H9 (cell line): Measurements from ENCODE around the gene BZW2. TPM values are rescaled to one million over a fixed set of nuclear protein-coding genes. Genes with fewer than 3 reads are reported as not detected.

Experiments
- DNase-seq: peaks from one replicate; pipeline ENCODE4 v3.0.0-alpha.2; 2017
- H2AFZ ChIP-seq: one replicate; pipeline ENCODE4 v1.6.1; 2013; ENCODE audit warnings: mild to moderate bottlenecking, low read length, control low read depth, moderate library complexity
- H2AK5ac ChIP-seq: 2 replicates; pipeline ENCODE4 v1.6.1; 2013; ENCODE audit warnings: low read length, control low read depth, mixed read lengths; ENCODE audit not compliant: insufficient read length
- H2BK120ac ChIP-seq: one replicate; pipeline ENCODE4 v1.6.1; 2013; ENCODE audit warnings: low read depth, mild to moderate bottlenecking, low read length, control low read depth, inconsistent platforms; ENCODE audit not compliant: poor library complexity, severe bottlenecking
- H2BK12ac ChIP-seq: 2 replicates; pipeline ENCODE4 v1.6.1; 2013; ENCODE audit warnings: low read length, control low read depth, mixed read lengths, low read depth; ENCODE audit not compliant: insufficient read length
- H2BK15ac ChIP-seq: 2 replicates; pipeline ENCODE4 v1.6.1; 2013; ENCODE audit warnings: low read depth, low read length, control low read depth
- H2BK20ac ChIP-seq: one replicate; pipeline ENCODE4 v1.6.1; 2013; ENCODE audit warnings: low read depth, mild to moderate bottlenecking, low read length, control low read depth, inconsistent platforms; ENCODE audit not compliant: poor library complexity, severe bottlenecking
- H2BK5ac ChIP-seq: 2 replicates; pipeline ENCODE4 v1.6.1; 2013; ENCODE audit warnings: low read length, control low read depth, mixed read lengths; ENCODE audit not compliant: insufficient read length
- H3K14ac ChIP-seq: 2 replicates; pipeline ENCODE4 v1.6.1; 2013; ENCODE audit warnings: low read length, control low read depth; ENCODE audit not compliant: insufficient read depth
- H3K18ac ChIP-seq: 2 replicates; pipeline ENCODE4 v1.6.1; 2013; ENCODE audit warnings: low read depth, mild to moderate bottlenecking, mixed read lengths, low read length, control low read depth; ENCODE audit not compliant: insufficient read length
- H3K23ac ChIP-seq: 2 replicates; pipeline ENCODE4 v1.6.1; 2013; ENCODE audit warnings: low read length, control low read depth, mixed read lengths, low read depth; ENCODE audit not compliant: insufficient read length
- H3K23me2 ChIP-seq: 2 replicates; pipeline ENCODE4 v1.6.1; 2013; ENCODE audit warnings: low read depth, mild to moderate bottlenecking, mixed read lengths, low read length, control low read depth; ENCODE audit not compliant: insufficient read length, poor library complexity, severe bottlenecking
- H3K27ac ChIP-seq: 2 replicates; pipeline ENCODE4 v1.5.1; 2013; ENCODE audit warnings: low read length, control low read depth, mixed read lengths, low read depth; ENCODE audit not compliant: insufficient read length
- H3K27me3 ChIP-seq: 2 replicates; pipeline ENCODE4 v1.6.1; 2013; ENCODE audit warnings: low read length, control low read depth, inconsistent platforms; ENCODE audit not compliant: insufficient read depth
- H3K4ac ChIP-seq: 2 replicates; pipeline ENCODE4 v1.6.1; 2013; ENCODE audit warnings: low read depth, mild to moderate bottlenecking, control low read depth, inconsistent platforms, low read length, moderate library complexity
- H3K4me1 ChIP-seq: 2 replicates; pipeline ENCODE4 v1.6.1; 2013; ENCODE audit warnings: low read length, control low read depth, inconsistent platforms; ENCODE audit not compliant: insufficient read depth
- H3K4me2 ChIP-seq: 2 replicates; pipeline ENCODE4 v1.6.1; 2013; ENCODE audit warnings: low read length, control low read depth, mixed read lengths; ENCODE audit not compliant: insufficient read length, insufficient read depth
- H3K56ac ChIP-seq: 2 replicates; pipeline ENCODE4 v1.6.1; 2013; ENCODE audit warnings: low read depth, mild to moderate bottlenecking, mixed read lengths, low read length, control low read depth; ENCODE audit not compliant: insufficient read length
- H3K79me1 ChIP-seq: 2 replicates; pipeline ENCODE4 v1.6.1; 2013; ENCODE audit warnings: low read depth, mild to moderate bottlenecking, moderate library complexity, low read length, control low read depth, inconsistent platforms; ENCODE audit not compliant: insufficient read depth, poor library complexity, severe bottlenecking
- H3K79me2 ChIP-seq: 2 replicates; pipeline ENCODE4 v1.6.1; 2013; ENCODE audit warnings: low read length, control low read depth, inconsistent platforms; ENCODE audit not compliant: insufficient read depth
- H3K9ac ChIP-seq: 2 replicates; pipeline ENCODE4 v1.6.1; 2013; ENCODE audit warnings: low read length, control low read depth, mixed read lengths; ENCODE audit not compliant: insufficient read length; ENCODE audit errors: extremely low read depth
- H3K9me3 ChIP-seq: one replicate; pipeline ENCODE4 v1.6.1; 2013; ENCODE audit warnings: low read depth, low read length, inconsistent platforms; ENCODE audit not compliant: control insufficient read depth
- H3T11ph ChIP-seq: one replicate; pipeline ENCODE4 v1.6.1; 2013; ENCODE audit warnings: mild to moderate bottlenecking, low read length, control low read depth, inconsistent platforms
- H4K20me1 ChIP-seq: one replicate; pipeline ENCODE4 v1.6.1; 2013; ENCODE audit not compliant: control insufficient read depth, insufficient read length, insufficient read depth
- H4K5ac ChIP-seq: 2 replicates; pipeline ENCODE4 v1.6.1; 2013; ENCODE audit warnings: low read depth, mild to moderate bottlenecking, mixed read lengths, low read length, control low read depth; ENCODE audit not compliant: insufficient read length
- H4K8ac ChIP-seq: replicated peaks from 2 replicates; pipeline ENCODE4 v1.6.1; 2013; ENCODE audit warnings: low read length, control low read depth, mixed read lengths, low read depth; ENCODE audit not compliant: insufficient read length
- H4K91ac ChIP-seq: 2 replicates; pipeline ENCODE4 v1.6.1; 2013; ENCODE audit warnings: low read depth, mild to moderate bottlenecking, moderate library complexity, mixed read lengths, low read length, control low read depth; ENCODE audit not compliant: insufficient read length
- H3K27ac Mint-ChIP-seq, 3 experiments: 2 replicates in 2 of 3; 3 replicates in 1 of 3; pipeline ENCODE4 v1.8.0; 2020 to 2021; ENCODE audit warnings: mixed read lengths in 3 of 3, mild to moderate bottlenecking in 1 of 3, moderate library complexity in 1 of 3
- H3K27me3 Mint-ChIP-seq: 2 replicates; pipeline ENCODE4 v1.8.0; 2021; ENCODE audit warnings: low read depth, mild to moderate bottlenecking, moderate library complexity, mixed read lengths
- H3K36me3 Mint-ChIP-seq, 3 experiments: 2 replicates in 2 of 3; 3 replicates in 1 of 3; pipeline ENCODE4 v1.8.0; 2020 to 2021; ENCODE audit warnings: low read depth in 3 of 3, mixed read lengths in 3 of 3; ENCODE audit not compliant: insufficient read depth in 1 of 3
- H3K4me1 Mint-ChIP-seq, 2 experiments: 2 replicates each; pipeline ENCODE4 v1.8.0; 2020; ENCODE audit warnings: mixed read lengths in 2 of 2
- H3K4me3 Mint-ChIP-seq, 2 experiments: 2 replicates in 1 of 2; 3 replicates in 1 of 2; pipeline ENCODE4 v1.8.0; 2020 to 2021; ENCODE audit warnings: mild to moderate bottlenecking in 2 of 2, mixed read lengths in 2 of 2, moderate library complexity in 1 of 2
- H3K9me3 Mint-ChIP-seq, 2 experiments: 2 replicates in 1 of 2; 3 replicates in 1 of 2; pipeline ENCODE4 v1.8.0; 2020; ENCODE audit warnings: mild to moderate bottlenecking in 2 of 2, mixed read lengths in 2 of 2, moderate library complexity in 1 of 2
- WGBS: extraction: QIAGEN DNeasy Blood & Tissue Kit; methylation state at CpG from one replicate; pipeline ENCODE4 v1.1.7; 2013; ENCODE audit warnings: missing lambda C conversion rate, low lambda C conversion rate, mixed read lengths; ENCODE audit not compliant: insufficient read length; ENCODE audit errors: extremely low coverage; 5-methylcytosine and 5-hydroxymethylcytosine counted together
- total RNA-seq: library from RNA; stranded (reverse); gene quantifications from 2 replicates; pipeline ENCODE4 v1.2.1, GENCODE V29; 2021
- TF ChIP-seq, protein P1 (sequence below): fragments of 200-600 bp; sonication (generic); conservative IDR thresholded peaks from 3 replicates; pipeline ENCODE4 v1.8.0; 2021; ENCODE audit warnings: antibody characterized with exemption, mild to moderate bottlenecking

The BZW2 gene
- total RNA-seq, 1 experiment from 2014 or later = 64.6 TPM

DNA sequence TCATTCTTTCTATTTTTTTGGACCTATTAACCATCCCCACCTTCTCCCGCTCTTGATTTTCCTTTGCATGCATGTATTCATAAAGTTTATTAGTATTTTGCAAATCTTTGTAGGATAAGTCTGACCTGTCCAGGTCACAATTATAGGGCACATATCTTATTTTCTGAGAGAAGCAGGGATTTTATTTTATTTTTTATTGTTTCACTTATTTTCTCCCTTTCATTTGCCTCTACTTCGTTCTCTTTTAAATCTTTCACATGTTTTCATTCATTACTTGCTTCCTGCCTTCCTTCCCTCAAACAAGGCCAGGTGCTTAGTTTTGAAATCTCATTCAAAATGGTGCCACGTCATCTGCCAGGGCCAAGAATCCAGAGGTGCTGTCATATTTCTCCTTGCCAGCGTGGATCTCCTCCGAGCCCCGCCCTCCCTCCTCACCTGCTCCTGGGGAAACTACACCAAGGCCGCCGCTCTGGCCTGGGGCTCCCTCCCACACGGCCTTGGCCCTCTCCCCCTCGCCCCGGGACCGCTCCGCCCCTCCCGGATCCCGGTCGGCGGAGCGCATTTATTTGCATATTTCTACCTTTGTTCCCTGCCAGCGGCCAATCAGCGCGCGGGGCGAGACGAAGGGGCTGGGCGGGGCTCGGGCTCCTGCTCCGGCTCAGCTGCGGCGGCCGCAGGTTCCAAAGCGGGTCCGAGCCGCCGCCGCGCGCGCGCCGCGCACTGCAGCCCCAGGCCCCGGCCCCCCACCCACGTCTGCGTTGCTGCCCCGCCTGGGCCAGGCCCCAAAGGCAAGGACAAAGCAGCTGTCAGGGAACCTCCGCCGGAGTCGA, 107.3 kb downstream of the BZW2 start, which contains the start of gene TSPAN13:
Gene TSPAN13, plus strand, starts transcription at position 654 of the 830 bp plus-strand sequence. CDS start 213 bp downstream, outside the sequence.
- Histone ChIP-seq H3K79me2 (no peaks in the 10 kb centered on the region), H3K9ac (peak within 1 kb of the TSS; percentile 37), H2BK15ac (no peak within 1 kb of the TSS), H3T11ph (no peak within 1 kb of the TSS), H3K27ac (no peak within 1 kb of the TSS), H3K56ac (no peak within 1 kb of the TSS), H3K23me2 (peaks cover 14% of the 10 kb centered on the region), H3K27me3 (no peaks in the 10 kb centered on the region), H2BK20ac (no peak within 1 kb of the TSS), H3K9me3 (no peaks in the 10 kb centered on the region), H2AFZ (peak within 1 kb of the TSS; percentile 9), H4K91ac (no peak within 1 kb of the TSS), H2BK5ac (no peak within 1 kb of the TSS), H3K23ac (no peak within 1 kb of the TSS), H3K4me2 (peak within 1 kb of the TSS; percentile 68), H2BK120ac (no peak within 1 kb of the TSS), H4K20me1 (no peaks in the 10 kb centered on the region), H4K5ac (no peak within 1 kb of the TSS), H3K4me1 (no peaks in the 10 kb centered on the region), H3K18ac (no peak within 1 kb of the TSS), H3K4ac (no peak within 1 kb of the TSS), H3K14ac (peak within 1 kb of the TSS; percentile 30; the same call in 1 of the 2 replicates), H2AK5ac (no peak within 1 kb of the TSS), H4K8ac (no peak within 1 kb of the TSS), H2BK12ac (no peak within 1 kb of the TSS), H3K79me1 (no peaks in the 10 kb centered on the region)
- Mint-ChIP-seq H3K4me1 (peaks cover 20 to 21% of the 10 kb centered on the region in 2 experiments), H3K27ac (no peak within 1 kb of the TSS; a peak in 3 of 7 replicates), H3K9me3 (no peaks in the 10 kb centered on the region), H3K36me3 (no peaks in the 10 kb centered on the region; a peak in 1 of 7 replicates), H3K27me3 (peaks cover 16% of the 10 kb centered on the region), H3K4me3 (peak within 1 kb of the TSS; percentile 72 to 91)
- peak; percentile 97 for DNase-seq
- TF ChIP-seq, protein P1, sequence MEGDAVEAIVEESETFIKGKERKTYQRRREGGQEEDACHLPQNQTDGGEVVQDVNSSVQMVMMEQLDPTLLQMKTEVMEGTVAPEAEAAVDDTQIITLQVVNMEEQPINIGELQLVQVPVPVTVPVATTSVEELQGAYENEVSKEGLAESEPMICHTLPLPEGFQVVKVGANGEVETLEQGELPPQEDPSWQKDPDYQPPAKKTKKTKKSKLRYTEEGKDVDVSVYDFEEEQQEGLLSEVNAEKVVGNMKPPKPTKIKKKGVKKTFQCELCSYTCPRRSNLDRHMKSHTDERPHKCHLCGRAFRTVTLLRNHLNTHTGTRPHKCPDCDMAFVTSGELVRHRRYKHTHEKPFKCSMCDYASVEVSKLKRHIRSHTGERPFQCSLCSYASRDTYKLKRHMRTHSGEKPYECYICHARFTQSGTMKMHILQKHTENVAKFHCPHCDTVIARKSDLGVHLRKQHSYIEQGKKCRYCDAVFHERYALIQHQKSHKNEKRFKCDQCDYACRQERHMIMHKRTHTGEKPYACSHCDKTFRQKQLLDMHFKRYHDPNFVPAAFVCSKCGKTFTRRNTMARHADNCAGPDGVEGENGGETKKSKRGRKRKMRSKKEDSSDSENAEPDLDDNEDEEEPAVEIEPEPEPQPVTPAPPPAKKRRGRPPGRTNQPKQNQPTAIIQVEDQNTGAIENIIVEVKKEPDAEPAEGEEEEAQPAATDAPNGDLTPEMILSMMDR = no peak
- WGBS = no CpG with 5 or more reads among the region's 48 CpGs
